ENCODE measurements around the gene KSR1.

KSR1 gene

DNA sequence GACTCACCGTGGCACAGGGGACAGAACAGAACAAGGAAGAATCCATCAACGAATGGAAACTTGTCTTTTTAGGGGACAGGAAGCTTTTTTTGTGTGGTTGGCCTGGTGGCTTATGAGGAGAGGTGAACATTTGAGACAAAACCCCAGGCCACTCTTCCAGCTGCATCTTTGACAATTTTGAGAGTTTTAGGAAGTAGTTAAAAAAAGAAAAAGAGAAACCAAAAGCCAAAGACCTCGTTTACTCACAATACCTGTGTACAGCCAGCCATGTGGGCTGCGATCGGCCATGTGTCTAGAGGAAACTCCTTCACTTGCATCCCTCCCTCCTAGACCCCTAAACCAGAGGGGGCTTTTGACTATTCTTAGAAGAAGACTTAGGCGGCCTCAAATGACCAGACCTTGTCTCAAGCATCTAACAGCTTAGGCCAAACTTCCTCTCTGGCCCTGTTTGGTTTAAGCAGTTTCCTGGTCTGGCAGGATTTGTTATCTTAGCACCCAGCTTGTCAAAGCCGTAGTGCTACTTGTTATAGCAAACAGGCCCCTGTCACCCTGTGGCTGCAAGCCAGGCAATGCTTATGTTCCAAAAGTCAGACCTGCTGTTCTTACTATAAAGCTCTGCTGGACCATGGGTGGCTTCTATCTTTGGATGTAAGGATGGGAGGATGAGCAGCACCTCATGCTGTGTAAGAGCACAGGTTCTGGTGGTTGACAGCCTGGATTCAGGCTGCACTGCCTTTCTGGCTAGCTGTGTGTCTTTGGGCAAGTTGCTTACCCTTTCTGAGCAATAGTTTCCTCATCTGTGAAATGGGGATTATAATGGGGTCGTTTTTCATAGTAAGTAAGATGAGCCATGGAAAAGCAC lies 17.7 kb downstream of the KSR1 start:
- DNase-seq (ENCODE audit: low read depth), result no peak

DNA sequence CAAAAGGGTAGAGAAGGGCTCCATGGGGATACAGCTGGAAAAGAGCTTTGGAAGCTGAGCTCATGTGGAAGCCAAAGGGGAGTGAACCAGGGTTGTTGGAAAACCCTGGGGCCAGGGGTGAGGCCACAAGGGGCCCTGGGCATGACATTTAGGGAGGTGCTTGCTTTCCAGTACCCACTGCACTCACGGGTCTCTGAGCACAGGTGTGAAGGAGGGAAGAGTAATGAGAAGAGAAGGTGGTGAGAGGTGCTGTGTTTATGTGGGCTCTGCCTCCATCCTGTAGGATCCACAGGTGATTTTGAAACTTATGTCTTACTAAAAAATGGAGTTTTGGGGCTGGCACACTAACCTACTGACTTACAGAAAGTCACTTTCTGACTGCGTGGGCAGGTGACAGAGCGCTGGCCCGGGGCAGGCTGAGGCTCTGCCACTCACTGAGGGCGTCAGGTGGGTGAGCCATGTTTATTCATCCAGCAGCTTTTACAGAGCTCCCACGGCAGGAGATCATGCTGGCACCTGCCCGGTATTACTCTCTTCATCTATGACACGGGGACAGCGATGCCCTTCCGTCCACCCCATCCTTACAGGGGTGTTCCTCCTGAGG lies 18.9 kb downstream of the KSR1 start:
- DNase-seq (ENCODE audit: low read depth), result no peak

DNA sequence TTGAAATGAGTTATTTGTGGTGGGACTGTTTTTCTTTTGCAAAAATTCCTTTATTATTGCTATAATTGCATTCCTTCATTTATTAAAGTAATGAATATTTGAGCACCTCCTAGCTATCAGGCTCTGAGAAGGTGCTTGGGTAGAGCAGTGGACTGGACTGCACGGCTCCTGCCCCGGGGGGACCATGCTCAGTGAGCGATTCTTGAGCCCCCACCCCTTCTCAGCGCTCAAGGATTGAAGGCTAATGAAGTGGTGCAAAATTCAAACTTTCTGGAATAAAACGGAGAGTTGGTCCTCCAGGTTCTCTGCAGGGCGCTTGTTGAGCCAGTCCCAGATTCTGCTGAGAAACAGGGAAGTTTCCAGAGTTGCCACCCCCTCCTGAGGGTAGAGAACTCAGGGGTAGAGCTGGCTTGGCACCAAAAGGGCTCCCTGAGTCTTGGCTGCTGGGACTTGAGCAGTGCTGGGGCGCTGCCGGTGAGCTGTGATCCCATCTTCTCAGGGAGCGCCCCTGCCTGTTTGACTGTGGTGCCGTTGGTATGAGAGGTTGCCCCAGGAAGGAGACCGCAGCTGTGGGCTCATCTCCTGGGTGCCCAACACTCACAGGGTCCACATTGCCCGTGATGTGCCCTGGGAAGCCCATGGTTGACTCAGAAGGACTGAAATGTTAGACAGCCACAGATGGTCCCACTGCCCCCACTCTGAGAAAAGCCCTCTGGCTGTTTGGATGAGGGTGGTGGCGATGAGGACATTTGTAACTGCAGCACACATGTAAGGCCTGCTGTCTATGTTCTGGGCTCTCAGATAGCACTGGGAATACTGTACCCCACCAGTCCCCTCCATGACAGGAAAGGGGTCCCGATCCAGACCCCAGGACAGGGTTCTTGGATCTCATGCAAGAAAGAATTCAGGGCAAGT lies 20.0 kb downstream of the KSR1 start:
- DNase-seq (ENCODE audit: low read depth), result no peak

DNA sequence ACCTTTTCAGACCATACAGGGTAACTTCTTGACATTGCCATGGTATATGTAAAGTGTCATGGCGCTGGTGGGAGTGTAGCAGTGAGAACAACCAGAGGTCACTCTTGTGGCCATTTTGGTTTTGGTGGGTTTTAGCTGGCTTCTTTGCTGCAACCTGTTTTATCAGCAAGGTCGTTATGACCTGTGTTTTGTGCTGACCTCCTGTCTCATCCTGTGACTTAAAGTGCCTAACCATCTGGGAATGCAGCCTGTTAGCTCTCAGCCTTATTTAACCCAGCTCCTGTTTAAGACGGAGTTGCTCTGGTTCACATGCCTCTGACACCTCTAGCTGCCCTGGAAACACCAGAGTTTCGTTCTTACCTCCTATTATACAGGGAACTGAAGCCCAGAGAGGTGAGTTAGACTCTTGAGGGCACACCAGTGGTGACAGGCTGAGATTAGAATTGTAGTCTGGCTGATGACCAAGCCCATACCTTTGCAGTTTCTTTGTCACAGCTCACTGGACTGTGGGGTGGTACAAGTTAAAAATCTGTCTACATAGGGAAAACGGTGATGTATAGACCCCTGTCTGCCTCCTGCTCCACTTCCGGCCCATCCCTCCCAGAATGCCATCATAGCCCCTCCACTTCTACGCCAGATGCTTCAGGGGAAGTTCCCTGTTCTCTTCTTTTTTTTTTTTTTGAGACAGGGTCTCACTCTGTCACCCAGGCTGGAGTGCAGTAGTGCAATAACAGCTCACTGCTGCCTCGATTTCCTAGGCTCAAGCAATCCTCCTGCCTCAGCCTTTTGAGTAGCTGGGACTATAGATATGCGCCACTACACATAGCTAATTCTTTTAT lies 21.0 kb downstream of the KSR1 start:
- DNase-seq (ENCODE audit: low read depth), result no peak

GRCh38 chr17:27477971-27478684 lies 21.9 kb downstream of the KSR1 start:
- DNase-seq (ENCODE audit: low read depth), result no peak

- no peak for DNase-seq (ENCODE audit: low read depth)
Observed at GRCh38 chr17:27478901-27479538, 22.8 kb downstream of the KSR1 start.

GRCh38 chr17:27479838-27480237 lies 23.6 kb downstream of the KSR1 start:
- DNase-seq (ENCODE audit: low read depth), result no peak

GRCh38 chr17:27480699-27481098 lies 24.5 kb downstream of the KSR1 start:
- no peak for DNase-seq (ENCODE audit: low read depth)

GRCh38 chr17:27481327-27481726 lies 25.1 kb downstream of the KSR1 start:
- no peak for DNase-seq (ENCODE audit: low read depth)

- DNase-seq (ENCODE audit: low read depth), result no peak
Observed at GRCh38 chr17:27485125-27485524, 28.9 kb downstream of the KSR1 start.

- DNase-seq (ENCODE audit: low read depth), result no peak
Observed at GRCh38 chr17:27485716-27486495, 29.7 kb downstream of the KSR1 start.

GRCh38 chr17:27486741-27487140 lies 30.5 kb downstream of the KSR1 start:
- DNase-seq (ENCODE audit: low read depth), result no peak

DNA sequence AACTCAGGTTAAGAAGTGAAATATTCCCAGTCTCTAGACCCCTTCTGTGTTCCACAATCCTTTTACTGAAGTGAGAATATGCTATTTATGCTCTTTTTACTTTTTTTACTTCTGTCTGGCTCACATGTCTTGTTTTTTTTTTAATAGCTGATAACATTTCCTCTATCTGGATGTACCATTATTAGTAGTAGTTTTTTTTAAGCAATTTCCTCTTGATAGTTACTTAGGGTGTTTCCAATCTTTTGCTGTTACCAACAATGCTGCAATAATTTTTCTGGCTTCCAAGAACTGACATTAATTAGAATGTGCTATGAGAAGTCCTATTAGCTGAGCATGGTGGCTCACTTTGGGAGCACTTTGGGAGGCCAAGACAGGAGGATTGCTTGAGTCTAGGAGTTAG lies 32.0 kb downstream of the KSR1 start:
- no peak for DNase-seq (ENCODE audit: low read depth)

DNA sequence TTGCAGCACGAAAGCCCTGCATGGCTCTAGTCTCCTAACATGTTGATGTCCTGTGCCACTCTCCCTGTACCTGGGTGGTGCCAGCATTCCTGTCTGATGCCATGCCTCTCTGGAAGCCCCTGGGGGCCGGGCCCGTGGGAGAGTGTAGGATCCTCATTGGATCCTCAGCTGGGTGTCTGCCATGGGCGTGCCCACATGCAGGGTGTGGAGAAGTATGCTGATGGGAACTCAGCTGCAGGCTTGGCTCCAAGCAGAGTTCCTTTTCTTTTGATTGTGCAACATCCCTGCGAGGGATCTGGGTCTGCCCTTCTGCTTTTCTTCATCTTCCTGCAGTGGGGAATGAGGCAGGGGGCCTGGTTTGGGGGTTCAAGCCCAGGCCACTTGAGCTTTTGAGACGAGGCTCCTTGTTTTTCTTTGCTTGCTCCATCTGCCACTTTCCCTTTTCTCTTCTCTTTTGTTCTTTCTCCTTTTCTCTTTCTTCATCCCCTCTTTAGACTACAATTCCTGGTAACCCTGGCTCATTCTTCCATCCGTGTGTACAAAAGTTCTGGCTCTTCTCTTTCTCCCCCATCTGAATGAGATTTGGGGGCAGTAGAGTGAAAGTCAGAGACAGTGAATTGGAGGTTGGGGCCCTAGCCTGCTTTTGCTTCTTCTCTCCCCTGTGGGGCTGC lies 32.9 kb downstream of the KSR1 start:
- no peak for DNase-seq (ENCODE audit: low read depth)

GRCh38 chr17:27490391-27490790 lies 34.1 kb downstream of the KSR1 start:
- no peak for DNase-seq (ENCODE audit: low read depth)

DNA sequence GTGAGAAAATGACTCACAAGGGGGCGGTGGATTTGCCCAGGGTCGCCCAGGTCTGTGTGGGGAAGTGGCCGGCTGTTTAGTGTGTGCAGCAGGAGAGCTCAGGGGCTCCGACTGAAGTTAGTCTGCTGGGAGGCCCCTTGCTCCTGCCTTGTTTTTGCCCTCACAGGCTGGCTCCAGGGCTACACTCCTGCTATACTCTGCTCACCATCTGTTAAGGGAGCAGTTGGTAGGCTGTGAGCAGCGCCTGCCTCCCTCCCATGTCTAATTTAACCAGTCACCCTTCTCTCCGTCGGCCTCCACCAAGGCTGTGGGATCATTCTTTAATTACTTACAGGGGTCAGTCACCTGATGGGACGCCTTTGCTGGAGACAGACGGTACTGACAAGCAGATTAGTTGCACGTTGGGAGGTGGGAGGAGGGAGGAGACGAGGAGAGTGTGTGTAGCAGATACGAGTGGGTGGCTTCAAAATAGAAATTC lies 35.5 kb downstream of the KSR1 start:
- DNase-seq (ENCODE audit: low read depth), result no peak

DNA sequence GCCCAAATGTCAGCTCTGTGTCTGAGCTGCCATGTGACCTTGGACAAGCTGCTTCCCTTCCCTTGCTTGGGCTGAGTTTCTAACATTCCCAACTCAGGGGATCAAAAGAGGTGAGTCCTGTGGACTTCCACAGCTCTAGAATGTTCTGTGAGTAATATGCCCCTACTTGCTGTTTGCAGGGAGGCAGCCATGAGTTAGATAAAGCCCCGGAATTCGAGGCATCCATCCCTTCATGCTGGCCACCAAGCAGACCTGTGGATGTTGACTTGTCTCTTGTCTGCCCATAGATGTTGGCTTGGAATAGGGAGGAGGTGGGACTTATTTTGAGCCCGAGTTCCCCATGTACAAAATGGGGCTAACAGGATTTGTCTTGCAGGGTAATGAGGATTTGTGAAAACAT lies 36.2 kb downstream of the KSR1 start:
- DNase-seq (ENCODE audit: low read depth), result no peak

GRCh38 chr17:27493088-27493487 lies 36.8 kb downstream of the KSR1 start:
- no peak for DNase-seq (ENCODE audit: low read depth)
